NCI-H1105 (cell line): ENCODE data around the gene DST.
A peak's percentile ranks its signal among the peaks of the same experiment; 100 is the strongest.
"Not testable (repeated sequence)": the region's sequence is repeated elsewhere in the genome, so short reads cannot be mapped to it uniquely, and the experiment has no call there.

ENCODE experiments used
- DNase-seq: peaks from one replicate; lab custom pipeline; 2025; lab: John Stamatoyannopoulos, UW

DST gene

DNA sequence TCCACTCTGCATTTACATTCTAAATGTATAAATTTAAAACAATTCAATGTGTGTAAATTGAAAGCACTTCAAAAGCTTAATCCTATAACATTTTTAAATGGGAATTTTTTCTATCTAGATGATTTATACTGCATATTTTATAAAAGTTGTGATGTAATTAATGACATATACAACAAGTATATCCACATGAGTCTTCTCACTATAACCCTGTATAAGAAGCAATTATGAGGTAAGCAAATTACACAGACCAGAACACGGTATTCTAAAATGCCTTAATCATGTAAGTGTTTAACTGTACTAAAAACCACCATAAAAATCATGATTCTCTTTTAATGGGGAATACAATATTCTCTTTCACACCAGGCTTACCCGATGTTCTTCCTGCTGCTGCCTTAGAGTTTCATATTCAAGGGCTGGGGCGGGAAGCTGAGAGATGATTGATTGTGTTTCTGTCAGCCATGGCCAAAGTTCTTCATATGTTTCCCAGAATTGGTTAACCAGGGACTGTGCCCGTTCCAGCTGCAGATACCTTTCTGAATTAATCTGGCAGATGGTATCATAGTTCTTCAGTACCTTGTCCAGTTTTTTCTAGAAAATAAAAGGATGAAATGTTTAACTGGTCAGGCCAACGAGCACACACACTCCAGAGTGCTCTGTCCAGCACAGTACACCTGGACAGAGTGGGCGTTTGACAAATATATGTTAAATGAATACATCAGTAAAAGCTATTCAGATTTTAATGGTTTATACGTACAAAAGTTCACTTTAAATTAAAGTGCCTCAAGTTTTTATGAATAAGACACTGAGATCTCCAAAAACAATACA, 127.4 kb downstream of the DST start:
- DNase-seq: peak; percentile 24

- DNase-seq: no peak
Observed at GRCh38 chr6:56514395-56514794, 128.3 kb downstream of the DST start.

- DNase-seq: no peak
Observed at GRCh38 chr6:56513631-56514030, 129.1 kb downstream of the DST start.

DNA sequence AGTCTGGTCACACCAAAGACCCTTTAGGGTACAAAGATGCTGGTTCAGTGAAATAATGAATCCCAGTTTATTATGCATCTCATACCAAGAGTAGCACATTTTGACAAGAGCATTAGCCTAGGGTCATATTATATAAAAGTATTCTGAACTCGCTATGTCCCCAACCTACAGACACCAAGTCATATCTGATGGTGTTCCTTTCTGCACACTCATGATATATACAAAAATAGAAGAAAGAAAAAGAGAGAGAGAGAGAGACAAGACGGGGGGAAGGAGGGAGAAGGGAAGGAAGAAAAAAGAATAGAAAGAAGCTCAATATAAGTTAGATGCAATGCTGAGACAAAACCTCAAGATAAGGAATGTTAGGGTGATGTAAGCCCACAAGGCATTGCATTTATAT, 131.1 kb downstream of the DST start:
- no peak for DNase-seq

DNA sequence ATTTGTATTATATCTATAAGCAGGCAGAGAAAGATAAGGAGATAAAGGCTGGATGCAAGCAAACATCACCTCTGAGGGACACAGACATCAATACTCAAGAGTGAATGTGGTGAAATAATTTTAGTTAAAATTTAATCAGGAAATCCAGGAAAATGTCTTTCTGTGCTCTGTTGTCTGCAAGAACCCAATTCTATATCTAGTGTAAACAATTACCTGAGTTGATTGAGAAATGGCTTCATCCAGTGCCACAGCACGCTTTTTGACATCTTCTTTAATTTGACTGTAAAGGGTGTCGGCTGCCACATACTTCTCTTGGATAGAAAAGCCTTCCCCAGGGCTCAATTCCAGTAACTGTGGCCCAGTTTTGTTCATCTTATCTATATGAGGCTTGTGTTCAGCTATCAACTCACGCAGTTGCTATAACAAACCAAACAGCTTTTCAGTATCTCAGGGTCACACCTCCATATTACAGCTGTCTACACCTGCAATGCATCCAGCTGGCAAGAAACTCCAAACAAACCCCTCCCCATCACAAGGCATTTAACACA, 131.6 kb downstream of the DST start:
- no peak for DNase-seq

DNA sequence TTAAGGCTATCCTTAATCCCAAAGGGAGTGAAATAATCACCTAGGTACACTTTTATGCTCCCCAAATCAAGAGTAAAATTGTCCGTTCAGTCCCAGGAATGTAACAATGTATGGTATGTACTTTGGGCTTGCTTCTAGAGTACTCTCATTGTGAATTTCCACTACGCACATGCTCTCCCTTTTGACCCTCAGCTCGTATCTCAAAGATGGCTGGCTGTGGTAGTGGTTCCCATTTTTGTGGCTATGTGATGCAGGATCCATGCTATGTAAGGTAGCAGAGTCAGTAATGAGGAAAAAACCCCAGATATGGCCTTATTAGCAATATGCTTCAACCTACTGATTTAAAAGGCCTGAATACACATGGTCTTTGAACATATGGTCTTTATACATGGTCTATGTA, 133.7 kb downstream of the DST start:
- DNase-seq: no peak

DNA sequence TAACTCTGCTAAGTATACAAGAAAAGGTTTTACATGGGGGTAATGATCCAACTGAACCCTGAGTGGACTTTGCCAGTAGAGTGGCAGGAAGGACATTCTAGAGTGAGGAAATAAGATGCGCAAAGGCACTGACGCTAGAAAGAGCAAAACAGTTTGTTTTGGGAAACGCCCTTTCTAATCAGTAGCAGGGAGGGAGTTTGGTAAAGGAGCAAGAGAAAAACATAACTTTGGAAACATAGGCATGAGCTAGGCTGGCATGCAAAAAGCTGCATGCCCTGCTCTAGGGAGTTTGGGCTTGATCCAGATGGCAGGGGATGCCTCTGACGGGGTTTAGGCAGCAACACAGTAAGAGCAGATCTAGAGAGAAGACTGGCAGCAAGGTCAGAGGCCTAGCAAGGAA, 135.2 kb downstream of the DST start:
- no peak for DNase-seq

DNA sequence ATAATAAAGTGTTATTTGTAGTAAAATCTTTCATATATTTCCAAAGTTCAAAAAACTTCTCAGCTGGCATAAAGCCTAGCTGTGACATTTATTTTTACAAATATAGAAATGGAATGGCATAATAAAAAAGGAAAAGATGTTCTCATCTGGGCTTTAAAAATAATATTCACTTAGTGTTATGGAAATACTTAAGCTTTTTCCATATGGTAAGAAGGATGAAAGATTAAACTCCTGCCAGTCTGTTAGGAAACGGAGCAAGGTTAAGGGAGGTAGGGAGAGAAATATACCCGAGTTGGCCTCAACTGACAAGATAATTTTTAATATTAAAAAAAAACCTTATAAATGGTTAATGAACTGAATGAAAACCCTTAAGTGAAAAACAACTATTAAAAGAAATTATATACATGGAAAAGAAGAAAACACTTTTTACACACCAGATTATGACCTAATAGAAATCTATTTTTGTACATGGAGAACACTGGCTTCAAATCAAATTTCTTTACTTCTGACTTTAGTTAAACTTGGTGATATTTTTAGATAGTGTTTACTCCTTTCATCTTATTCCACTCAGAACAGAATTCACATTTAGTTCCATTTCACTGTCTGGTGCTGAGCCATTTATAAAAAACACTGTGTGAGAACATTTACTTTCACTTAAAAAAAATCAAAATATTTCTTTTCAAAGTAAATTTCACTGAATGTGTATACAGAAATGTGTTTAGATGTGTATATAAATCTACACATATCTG, 137.0 kb downstream of the DST start:
- DNase-seq: no peak

DNA sequence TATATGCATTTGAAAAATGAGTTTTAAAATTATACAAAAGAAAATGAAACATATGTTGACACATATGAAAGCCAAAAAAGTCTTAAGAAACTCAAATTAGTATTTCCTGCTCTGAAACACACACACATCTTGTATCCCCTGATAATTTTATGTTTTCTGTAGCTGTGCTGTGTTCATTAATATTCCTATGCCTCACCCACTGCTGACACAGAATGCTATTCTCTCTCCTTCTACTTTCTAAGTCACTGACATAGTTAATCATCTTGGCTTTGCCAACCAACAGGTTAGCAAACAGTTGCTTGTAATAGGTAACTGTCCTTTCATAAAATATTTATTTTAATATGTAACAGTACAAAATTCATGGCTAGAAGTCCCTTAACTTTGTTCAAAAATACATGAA, 140.7 kb downstream of the DST start:
- no peak for DNase-seq

GRCh38 chr6:56499095-56499494, 143.6 kb downstream of the DST start:
- no peak for DNase-seq

DNA sequence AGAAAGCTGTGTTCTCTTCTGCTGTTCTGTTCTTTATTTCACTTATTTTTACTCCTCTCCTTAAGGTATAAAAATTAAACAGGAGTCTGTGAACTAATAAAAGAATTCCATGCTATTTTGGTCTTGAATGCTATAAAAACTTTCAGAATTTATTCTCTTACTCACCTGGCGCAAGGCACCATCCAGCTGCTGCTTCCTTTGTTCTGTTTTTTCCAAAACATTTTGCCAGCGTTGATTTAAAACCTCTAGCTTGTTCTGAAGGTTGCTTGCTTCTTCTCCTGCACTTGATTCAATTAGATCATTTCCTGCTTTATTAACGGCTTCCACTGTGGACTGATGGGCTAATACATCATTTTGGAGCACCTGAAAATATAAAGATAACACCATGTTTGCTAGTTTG, 145.0 kb downstream of the DST start:
- DNase-seq: no peak

GRCh38 chr6:56497240-56497639, 145.4 kb downstream of the DST start:
- no peak for DNase-seq

DNA sequence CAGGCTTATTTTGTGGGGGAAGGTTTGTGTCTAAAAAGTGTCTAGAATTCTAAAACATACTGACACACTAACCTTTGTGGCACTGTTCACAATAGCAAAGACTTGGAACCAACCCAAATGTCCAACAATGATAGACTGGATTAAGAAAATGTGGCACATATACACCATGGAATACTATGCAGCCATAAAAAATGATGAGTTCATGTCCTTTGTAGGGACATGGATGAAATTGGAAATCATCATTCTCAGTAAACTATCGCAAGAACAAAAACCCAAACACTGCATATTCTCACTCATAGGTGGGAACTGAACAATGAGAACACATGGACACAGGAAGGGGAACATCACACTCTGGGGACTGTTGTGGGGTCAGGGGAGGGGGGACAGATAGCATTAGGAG, 146.0 kb downstream of the DST start:
- DNase-seq: not testable (repeated sequence)

DNA sequence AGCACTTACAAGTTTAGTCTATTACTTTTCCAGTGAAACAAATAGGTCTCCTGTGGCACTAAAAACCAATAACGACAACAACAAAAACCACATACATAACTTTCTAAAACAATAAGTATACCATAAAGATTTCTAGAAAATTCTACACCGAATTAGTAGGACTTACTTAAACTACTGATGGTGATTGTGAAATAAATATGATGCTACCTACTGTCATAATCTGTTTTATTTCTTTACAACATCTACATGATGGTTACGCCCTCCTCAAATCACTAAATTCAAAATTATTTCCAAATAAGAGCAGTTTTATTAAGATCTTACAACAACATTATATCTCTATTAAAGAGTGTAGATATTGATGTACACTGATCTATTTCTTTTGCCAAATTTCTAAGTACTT, 147.0 kb downstream of the DST start:
- DNase-seq: no peak

- no peak for DNase-seq
Observed at GRCh38 chr6:56491606-56492328, 150.9 kb downstream of the DST start.

DNA sequence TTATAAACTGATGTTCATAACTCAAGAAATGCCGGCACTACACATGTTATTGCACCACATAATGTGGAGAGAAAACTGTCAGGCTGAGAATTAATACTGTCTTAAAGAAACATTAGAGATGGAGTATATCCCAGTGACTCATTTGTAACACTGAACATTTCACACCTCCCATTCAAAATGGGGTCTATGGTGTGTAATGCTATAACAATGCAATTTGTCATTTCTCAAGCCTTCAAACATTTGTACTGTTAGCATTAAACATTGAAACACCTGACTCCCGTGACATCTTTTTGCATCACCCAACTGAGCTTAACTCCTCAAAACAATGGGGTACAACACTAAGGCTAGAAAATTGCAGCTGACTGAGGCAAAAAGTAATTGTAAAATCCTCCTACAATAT, 151.7 kb downstream of the DST start:
- DNase-seq: no peak

DNA sequence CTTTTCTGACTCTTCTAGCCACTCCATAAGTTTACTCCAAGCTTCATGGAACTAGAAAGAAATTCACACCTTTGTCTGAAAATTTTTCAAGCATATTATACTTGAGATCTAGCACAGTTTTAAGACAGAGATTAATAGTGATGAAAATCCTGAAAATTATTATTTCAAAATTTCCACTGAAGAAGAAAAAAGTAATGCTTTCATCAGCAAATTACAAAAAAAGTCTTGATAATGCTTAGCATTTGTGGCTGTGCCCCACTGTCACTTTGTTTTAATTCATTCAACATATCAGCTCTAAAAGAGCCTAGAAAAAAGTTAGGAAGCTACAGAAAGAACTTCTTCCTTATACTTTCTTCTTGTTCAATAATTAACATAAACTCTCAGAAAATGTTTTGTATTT, 153.1 kb downstream of the DST start:
- no peak for DNase-seq

DNA sequence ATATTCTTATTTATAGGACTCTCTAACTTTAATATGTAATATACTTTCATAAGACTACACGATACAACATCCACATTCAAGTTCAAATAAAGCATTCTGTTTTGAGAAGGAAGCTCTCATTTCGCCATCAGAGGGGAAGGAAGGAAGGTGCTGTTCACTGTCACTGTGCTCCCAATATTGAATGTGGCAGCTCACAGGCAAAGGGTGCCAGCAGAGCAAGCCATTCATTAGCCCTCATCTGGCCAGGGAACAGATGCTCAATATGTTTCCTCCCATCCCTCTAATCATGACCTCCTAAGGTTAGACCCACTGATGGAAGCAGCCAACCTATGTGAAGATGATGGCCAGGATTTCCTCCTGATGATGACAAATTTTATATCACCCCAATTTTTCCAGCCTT, 154.4 kb downstream of the DST start:
- no peak for DNase-seq

- no peak for DNase-seq
Observed at GRCh38 chr6:56486681-56487080, 156.0 kb downstream of the DST start.

DNA sequence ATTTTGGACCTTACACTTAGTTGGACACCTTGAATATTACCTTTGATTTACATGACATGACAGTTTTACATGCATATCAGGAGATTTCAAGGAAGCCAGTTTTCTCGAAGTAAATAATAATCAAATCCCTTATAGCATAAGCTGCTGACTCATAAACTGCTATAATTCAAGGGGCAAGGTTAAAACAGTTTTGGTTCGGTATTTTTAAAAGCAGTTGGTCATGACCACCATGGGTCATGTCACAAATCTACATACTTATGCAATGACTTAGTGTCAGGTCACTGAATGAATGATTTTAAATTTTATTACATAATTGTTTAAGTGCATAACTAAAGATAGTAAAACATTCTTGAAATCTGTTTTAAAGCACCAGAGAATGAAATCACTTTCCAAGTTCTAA, 158.0 kb downstream of the DST start:
- DNase-seq: no peak

GRCh38 chr6:56483929-56484328, 158.8 kb downstream of the DST start:
- no peak for DNase-seq

- DNase-seq: no peak
Observed at GRCh38 chr6:56482525-56482924, 160.2 kb downstream of the DST start.

- DNase-seq: no peak
Observed at GRCh38 chr6:56481957-56482356, 160.7 kb downstream of the DST start.
